Gastrocnemius medialis (tissue), 4 donors: ENCODE measurements around the gene PCDH12. TPM values are rescaled to one million over a fixed set of nuclear protein-coding genes. Genes with fewer than 3 reads are reported as not detected.

Experiments used
- ATAC-seq, 2 donors: fragments of 150-250 bp; one replicate each; pipeline ENCODE4 v1.9.1; 2016
- DNase-seq, 2 donors: peaks; one replicate each; pipeline ENCODE4 v3.0.0-alpha.2; 2019
- H3K27ac ChIP-seq, 4 donors: fragments of 200-600 bp; sonication (generic); 1 replicate in 1 of 4; 2 replicates in 3 of 4; pipeline ENCODE4 v1.5.1; 2016 to 2018; ENCODE audit warnings: mild to moderate bottlenecking in 2 of 4, moderate library complexity in 1 of 4
- H3K27me3 ChIP-seq, 3 donors: fragments of 200-600 bp; sonication (generic) in 2 of 3; 1 replicate in 1 of 3; 2 replicates in 2 of 3; pipeline versions ENCODE4 v1.5.1 to v1.6.0; 2016 to 2019; ENCODE audit warnings: mild to moderate bottlenecking in 1 of 3, moderate library complexity in 1 of 3
- H3K36me3 ChIP-seq, 2 donors: fragments of 200-600 bp; sonication (generic) in 1 of 2; one replicate each; pipeline ENCODE4 v1.5.1; 2017 to 2018
- H3K4me1 ChIP-seq, 2 donors: fragments of 200-600 bp; sonication (generic) in 1 of 2; one replicate each; pipeline ENCODE4 v1.5.1; 2016 to 2017; ENCODE audit warnings: mild to moderate bottlenecking in 2 of 2
- H3K4me3 ChIP-seq, 4 donors: fragments of 200-600 bp; sonication (generic) in 3 of 4; 1 replicate in 1 of 4; 2 replicates in 3 of 4; pipeline ENCODE4 v1.5.1; 2016 to 2019; ENCODE audit warnings: mild to moderate bottlenecking in 2 of 4
- H3K9me3 ChIP-seq, 3 donors: fragments of 200-600 bp; sonication (generic) in 2 of 3; 1 replicate in 1 of 3; 2 replicates in 2 of 3; pipeline ENCODE4 v1.5.1; 2016 to 2019
- CTCF ChIP-seq, 5 experiments: fragments of 450-650 bp in 3 of 5; fragments of 200-600 bp in 2 of 5; sonication (generic) in 2 of 5; IDR thresholded peaks in 4 of 5; conservative IDR thresholded peaks in 1 of 5; 1 replicate in 4 of 5; 2 replicates in 1 of 5; pipeline ENCODE4 v1.5.1; 2016 to 2019; ENCODE audit warnings: antibody characterized with exemption in 5 of 5, mild to moderate bottlenecking in 3 of 5, moderate library complexity in 3 of 5
- POLR2A ChIP-seq, 2 donors: fragments of 450-650 bp; IDR thresholded peaks; one replicate each; pipeline ENCODE4 v1.6.1; 2017; ENCODE audit warnings: antibody characterized with exemption in 2 of 2, mild to moderate bottlenecking in 2 of 2, moderate library complexity in 2 of 2
- in situ Hi-C, 4 donors: fragments of 200-750 bp; cut with MboI; loops; one replicate each; pipeline versions ENCODE4 v1.15.0 to v1.8.0; 2017; ENCODE audit warnings: low sequenced_read_pairs in 4 of 4
- intact Hi-C: fragments of 100-400 bp; cut with DNase I; formaldehyde crosslinking; loops from one replicate; pipeline ENCODE4 v1.15.1; 2023; ENCODE audit warnings: low total_unique reads
- total RNA-seq, 4 donors: library from RNA; depleted of rRNA; stranded (reverse); fragments of >200 nt; gene quantifications; one replicate each; pipeline versions ENCODE4 v1.1.0 to v1.2.3, GENCODE V29; 2016

PCDH12 gene
- total RNA-seq, 4 donors from 2014 or later = 2.1 to 13.6 (median 3.6) TPM

- no peak for DNase-seq
- intact Hi-C loops = loop anchor here (5.0 kb wide), 1 partner anchor 703 kb away; no protein-coding TSS in a partner anchor
- no peak for TF ChIP-seq POLR2A (IDR thresholded peaks at IDR 0.05)
- H3K27me3 ChIP-seq = no peaks in the 10 kb centered on the region
- no peak overlapping the region for H3K4me3 ChIP-seq
- in situ Hi-C loops = loop anchor here in 3 of 4 donors (5.0 to 25.0 kb wide), 3 partner anchors 150 to 568 kb away; no protein-coding TSS in a partner anchor
- H3K4me1 ChIP-seq = peaks cover 0 to 5% of the 10 kb centered on the region in 2 donors
- no peak overlapping the region for H3K27ac ChIP-seq
- H3K36me3 ChIP-seq = peaks cover 0 to 41% of the 10 kb centered on the region in 2 donors
- no peaks in the 10 kb centered on the region for H3K9me3 ChIP-seq
- ATAC-seq = no peak
Measured at GRCh38 chr5:141994511-141995136, 36.6 kb upstream of the PCDH12 start.

GRCh38 chr5:141992349-141992963, 34.5 kb upstream of the PCDH12 start:
- Histone ChIP-seq H3K36me3 (peaks cover 0 to 54% of the 10 kb centered on the region in 2 donors), H3K27me3 (no peaks in the 10 kb centered on the region), H3K27ac (peak overlapping the region in 1 of 4 donors; percentile 18), H3K4me1 (peaks cover 0 to 5% of the 10 kb centered on the region in 2 donors), H3K9me3 (no peaks in the 10 kb centered on the region), H3K4me3 (no peak overlapping the region)
- intact Hi-C loops = loop anchor here (1.0 to 5.0 kb wide), 3 partner anchors 22 to 705 kb away; no protein-coding TSS in a partner anchor
- ATAC-seq (peak; percentile 83 to 86), DNase-seq (peak; percentile 36 to 65)
- in situ Hi-C loops = loop anchor here in 3 of 4 donors (5.0 to 25.0 kb wide), 3 partner anchors 152 to 570 kb away; no protein-coding TSS in a partner anchor
- peak; percentile 58 to 84 (median 71) for TF ChIP-seq CTCF (IDR thresholded peaks at IDR 0.05 in 4 of 5, conservative IDR thresholded peaks at IDR 0.05 in 1 of 5)
- TF ChIP-seq POLR2A (IDR thresholded peaks at IDR 0.05) = no peak

- intact Hi-C loops (loop anchor here (5.0 kb wide), 1 partner anchor 708 kb away; no protein-coding TSS in a partner anchor), in situ Hi-C loops (loop anchor here in 3 of 4 donors (5.0 to 25.0 kb wide), 3 partner anchors 155 to 573 kb away; no protein-coding TSS in a partner anchor)
- no peaks in the 10 kb centered on the region for H3K27me3 ChIP-seq
- H3K9me3 ChIP-seq = no peaks in the 10 kb centered on the region
- no peak overlapping the region for H3K4me3 ChIP-seq
- peaks cover 6 to 76% of the 10 kb centered on the region in 2 donors for H3K36me3 ChIP-seq
- H3K27ac ChIP-seq = no peak overlapping the region
- no peak for TF ChIP-seq CTCF (IDR thresholded peaks at IDR 0.05 in 4 of 5, conservative IDR thresholded peaks at IDR 0.05 in 1 of 5)
- no peak for TF ChIP-seq POLR2A (IDR thresholded peaks at IDR 0.05)
- ATAC-seq (no peak), DNase-seq (no peak)
- peaks cover 0 to 5% of the 10 kb centered on the region in 2 donors for H3K4me1 ChIP-seq
Measured at GRCh38 chr5:141989720-141990119, 31.7 kb upstream of the PCDH12 start.

- Histone ChIP-seq H3K4me3 (no peak overlapping the region), H3K9me3 (no peaks in the 10 kb centered on the region), H3K27ac (no peak overlapping the region), H3K36me3 (peaks cover 8 to 83% of the 10 kb centered on the region in 2 donors), H3K4me1 (no peaks in the 10 kb centered on the region), H3K27me3 (no peaks in the 10 kb centered on the region)
- DNase-seq (no peak), ATAC-seq (no peak)
- in situ Hi-C loops (loop anchor here in 1 of 4 donors (25.0 kb wide), 1 partner anchor 576 kb away; no protein-coding TSS in a partner anchor), intact Hi-C loops (no loop called here)
- TF ChIP-seq POLR2A (IDR thresholded peaks at IDR 0.05) = no peak
- TF ChIP-seq CTCF (IDR thresholded peaks at IDR 0.05 in 4 of 5, conservative IDR thresholded peaks at IDR 0.05 in 1 of 5) = no peak
Measured at GRCh38 chr5:141986072-141986471, 28.1 kb upstream of the PCDH12 start.

GRCh38 chr5:141982626-141983025, 24.6 kb upstream of the PCDH12 start:
- Histone ChIP-seq H3K4me3 (no peak overlapping the region), H3K9me3 (no peaks in the 10 kb centered on the region), H3K27me3 (no peaks in the 10 kb centered on the region), H3K4me1 (peaks cover 7 to 12% of the 10 kb centered on the region in 2 donors), H3K27ac (no peak overlapping the region), H3K36me3 (peaks cover 8 to 96% of the 10 kb centered on the region in 2 donors)
- in situ Hi-C loops = loop anchor here in 1 of 4 donors (25.0 kb wide), 1 partner anchor 580 kb away; no protein-coding TSS in a partner anchor
- ATAC-seq (no peak), DNase-seq (no peak)
- intact Hi-C loops = no loop called here
- TF ChIP-seq POLR2A (IDR thresholded peaks at IDR 0.05) = no peak
- TF ChIP-seq CTCF (IDR thresholded peaks at IDR 0.05 in 4 of 5, conservative IDR thresholded peaks at IDR 0.05 in 1 of 5) = no peak
